IPS DF 4.7 (cell line): ENCODE measurements around the gene SCO1.
"Not testable (repeated sequence)": the region's sequence is repeated elsewhere in the genome, so short reads cannot be mapped to it uniquely, and the experiment has no call there.

Experiments used
- DNase-seq: peaks from one replicate; pipeline ENCODE4 v3.0.0-alpha.2; 2013; ENCODE audit warnings: low spot score; ENCODE audit errors: extremely low read depth

Gene SCO1

GRCh38 chr17:10697092-10698081 is at the start of gene SCO1, which contains the start of gene ADPRM:
SCO1 (minus strand) TSS chr17:10697533; CDS start chr17:10697507, 26 bp downstream.
ADPRM (plus strand) TSS chr17:10697594; CDS start chr17:10704927, 7,333 bp downstream.
- peak; percentile 82 for DNase-seq

- DNase-seq = no peak
Measured at GRCh38 chr17:10745231-10745630, 47.9 kb upstream of the SCO1 start.

- DNase-seq = no peak
Measured at GRCh38 chr17:10744501-10745000, 47.2 kb upstream of the SCO1 start.

- DNase-seq = no peak
Measured at GRCh38 chr17:10743316-10744009, 46.1 kb upstream of the SCO1 start.

- no peak for DNase-seq
Measured at GRCh38 chr17:10742431-10742830, 45.1 kb upstream of the SCO1 start.

- no peak for DNase-seq
Measured at GRCh38 chr17:10741416-10742135, 44.2 kb upstream of the SCO1 start.

- no peak for DNase-seq
Measured at GRCh38 chr17:10739386-10739785, 42.1 kb upstream of the SCO1 start.

- DNase-seq = no peak
Measured at GRCh38 chr17:10738521-10739258, 41.4 kb upstream of the SCO1 start.

- no peak for DNase-seq
Measured at GRCh38 chr17:10737736-10738135, 40.4 kb upstream of the SCO1 start.

GRCh38 chr17:10737168-10737622 is 39.9 kb upstream of the SCO1 start:
- no peak for DNase-seq

- DNase-seq = no peak
Measured at GRCh38 chr17:10735821-10736220, 38.5 kb upstream of the SCO1 start.

GRCh38 chr17:10735251-10735650 is 37.9 kb upstream of the SCO1 start:
- DNase-seq = no peak

GRCh38 chr17:10733666-10734065 is 36.3 kb upstream of the SCO1 start:
- DNase-seq = no peak

- not testable (repeated sequence) for DNase-seq
Measured at GRCh38 chr17:10732121-10732520, 34.8 kb upstream of the SCO1 start.

- no peak for DNase-seq
Measured at GRCh38 chr17:10731408-10731879, 34.1 kb upstream of the SCO1 start.

- DNase-seq = not testable (repeated sequence)
Measured at GRCh38 chr17:10730247-10730646, 32.9 kb upstream of the SCO1 start.

- no peak for DNase-seq
Measured at GRCh38 chr17:10729334-10730193, 32.2 kb upstream of the SCO1 start, which contains the start of gene TMEM220. TMEM220 (minus strand) TSS chr17:10730023; CDS start chr17:10729851, 172 bp downstream.

GRCh38 chr17:10728331-10728892 is 31.1 kb upstream of the SCO1 start:
- DNase-seq = no peak

GRCh38 chr17:10727192-10727591 is 29.9 kb upstream of the SCO1 start:
- no peak for DNase-seq
